Forelimb muscle (tissue), 1 donor: ENCODE data around the gene EFCAB11. TPM values are rescaled to one million over a fixed set of nuclear protein-coding genes. Genes with fewer than 3 reads are reported as not detected.
"Not testable (repeated sequence)": the region's sequence is repeated elsewhere in the genome, so short reads cannot be mapped to it uniquely, and the experiment has no call there.

ENCODE experiments used
- DNase-seq: peaks from one replicate; pipeline ENCODE4 v3.0.0-alpha.2; 2013; ENCODE audit warnings: low read depth
- polyA plus RNA-seq: library from polyadenylated mRNA; unstranded; fragments of 120-200 nt; gene quantifications from one replicate; pipeline ENCODE4 v1.2.1, GENCODE V29; 2013; ENCODE audit not compliant: insufficient read length

The EFCAB11 gene
- polyA plus RNA-seq, 1 donor: 5.0 TPM

- no peak for DNase-seq
Measured at GRCh38 chr14:89911010-89911919, 43.3 kb downstream of the EFCAB11 start.

GRCh38 chr14:89910691-89911009 lies 43.9 kb downstream of the EFCAB11 start:
- DNase-seq: no peak

GRCh38 chr14:89909586-89909985 lies 44.9 kb downstream of the EFCAB11 start:
- DNase-seq: no peak

- DNase-seq: no peak
Measured at GRCh38 chr14:89908712-89909450, 45.6 kb downstream of the EFCAB11 start.

GRCh38 chr14:89907655-89908054 lies 46.9 kb downstream of the EFCAB11 start:
- DNase-seq: no peak

- no peak for DNase-seq
Measured at GRCh38 chr14:89906000-89906399, 48.5 kb downstream of the EFCAB11 start.

- DNase-seq: no peak
Measured at GRCh38 chr14:89903340-89903952, 51.1 kb downstream of the EFCAB11 start.

GRCh38 chr14:89902881-89903280 lies 51.6 kb downstream of the EFCAB11 start:
- no peak for DNase-seq

GRCh38 chr14:89900802-89901201 lies 53.7 kb downstream of the EFCAB11 start:
- no peak for DNase-seq

- no peak for DNase-seq
Measured at GRCh38 chr14:89899917-89900663, 54.4 kb downstream of the EFCAB11 start.

GRCh38 chr14:89899291-89899690 lies 55.2 kb downstream of the EFCAB11 start:
- DNase-seq: no peak

- not testable (repeated sequence) for DNase-seq
Measured at GRCh38 chr14:89893388-89893787, 61.1 kb downstream of the EFCAB11 start.

GRCh38 chr14:89892953-89893352 lies 61.6 kb downstream of the EFCAB11 start:
- no peak for DNase-seq

GRCh38 chr14:89891721-89892120 lies 62.8 kb downstream of the EFCAB11 start:
- not testable (repeated sequence) for DNase-seq

- DNase-seq: no peak
Measured at GRCh38 chr14:89891055-89891454, 63.5 kb downstream of the EFCAB11 start.

- no peak for DNase-seq
Measured at GRCh38 chr14:89890589-89890988, 63.9 kb downstream of the EFCAB11 start.

GRCh38 chr14:89889626-89890025 lies 64.9 kb downstream of the EFCAB11 start:
- no peak for DNase-seq

GRCh38 chr14:89884761-89885160 lies 69.8 kb downstream of the EFCAB11 start:
- DNase-seq: no peak

- no peak for DNase-seq
Measured at GRCh38 chr14:89881839-89882238, 72.7 kb downstream of the EFCAB11 start.

- not testable (repeated sequence) for DNase-seq
Measured at GRCh38 chr14:89874091-89874490, 80.4 kb downstream of the EFCAB11 start.

GRCh38 chr14:89870316-89870715 lies 84.2 kb downstream of the EFCAB11 start:
- DNase-seq: no peak

- no peak for DNase-seq
Measured at GRCh38 chr14:89869606-89870005, 84.9 kb downstream of the EFCAB11 start.
